Measurements from ENCODE around the gene GUCA2B. TPM values are rescaled to one million over a fixed set of nuclear protein-coding genes. Genes with fewer than 3 reads are reported as not detected.

The GUCA2B gene
- total and polyA plus RNA-seq, 2 of the 4 experiments (the other 2 are of a cell fraction), result not detected

DNA sequence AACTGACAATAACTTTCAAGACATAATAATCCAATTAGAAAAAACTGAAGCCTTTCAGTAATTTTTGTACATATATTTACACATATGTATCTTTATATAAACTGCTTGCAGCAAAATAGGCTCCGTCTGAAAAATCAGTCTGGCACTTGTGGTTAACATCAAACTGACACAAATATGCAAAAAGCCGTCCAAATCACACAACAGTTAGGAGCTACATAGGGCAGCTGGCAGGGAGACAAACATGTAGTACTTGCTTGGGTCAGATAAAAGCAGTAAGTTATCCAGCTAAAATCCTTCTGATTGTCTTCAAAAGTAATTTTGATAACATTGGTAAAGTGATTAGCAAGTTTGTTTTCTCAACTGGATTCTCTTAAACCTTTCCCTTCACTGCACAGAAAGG lies 26.1 kb downstream of the GUCA2B start:
- dilution Hi-C loops (cut with HindIII; ENCODE audit: low sequenced_read_pairs, unreplicated experiment), result no loop called here
- ATAC-seq (ENCODE audit: low read depth) (peak; percentile 45; the same call in 1 of the 2 replicates), DNase-seq (peak; percentile 71)
- Histone ChIP-seq H2AFZ (replicated peaks; ENCODE audit: low read length, poor library complexity) (no peak overlapping the region), H3K27me3 (ENCODE audit: control insufficient read depth, insufficient read depth, low read length) (no peaks in the 10 kb centered on the region), H2AK5ac (ENCODE audit: low read depth, low read length) (no peak overlapping the region), H3K79me1 (ENCODE audit: low read depth in 1 of 2, low read length in 2 of 2) (peaks cover 0 to 8% of the 10 kb centered on the region in 2 experiments; a peak in 2 of 4 replicates), H4K91ac (ENCODE audit: insufficient read depth, low read depth, low read length) (no peak overlapping the region), H4K8ac (ENCODE audit: low read depth in 2 of 2, low read length in 2 of 2) (no peak overlapping the region), H2AK9ac (replicated peaks; ENCODE audit: low read depth, low read length, poor library complexity) (no peak overlapping the region), H3K9me1 (ENCODE audit: insufficient read depth, low read length) (no peaks in the 10 kb centered on the region), H3K18ac (ENCODE audit: low read depth, low read length) (no peak overlapping the region), H3K9ac (ENCODE audit: low read depth, low read length) (no peak overlapping the region), H3K4me1 (ENCODE audit: control insufficient read depth, insufficient read depth, low read length) (peaks cover 6% of the 10 kb centered on the region), H4K5ac (ENCODE audit: low read depth, low read length) (0 out of 2 replicates have a peak overlapping the region, but pooled peaks have one; percentile 51), H3K27ac (ENCODE audit: insufficient read depth, low read length) (no peak overlapping the region), H3K9me3 (ENCODE audit: control insufficient read depth, insufficient read depth, low read length) (no peaks in the 10 kb centered on the region), H3K4ac (ENCODE audit: low read depth, low read length) (no peak overlapping the region), H3K4me2 (ENCODE audit: low read depth, low read length) (peak overlapping the region; percentile 39; the same call in 1 of the 2 replicates), H3K36me3 (ENCODE audit: control insufficient read depth, insufficient read depth, low read length) (peaks cover 14% of the 10 kb centered on the region), H2BK15ac (ENCODE audit: low read depth, low read length) (no peak overlapping the region), H3K4me3 (ENCODE audit: insufficient read depth, low read depth, low read length) (no peak overlapping the region), H2BK20ac (ENCODE audit: low read depth, low read length) (no peak overlapping the region), H4K20me1 (ENCODE audit: insufficient read depth, low read length) (peaks cover 9% of the 10 kb centered on the region; the same call in 1 of the 2 replicates), H3K56ac (ENCODE audit: extremely low read depth, insufficient read depth, low read length) (no peak overlapping the region), H3K23ac (ENCODE audit: low read depth, low read length) (no peak overlapping the region), H3K14ac (replicated peaks; ENCODE audit: low read depth, low read length) (no peak overlapping the region), H2BK5ac (ENCODE audit: low read depth, low read length, poor library complexity, severe bottlenecking) (no peak overlapping the region), H2BK120ac (ENCODE audit: low read depth, low read length) (no peak overlapping the region)
- POLR2A ChIA-PET (ENCODE audit: unreplicated experiment), result no interaction called here
- TF ChIP-seq RCOR1 (IDR thresholded peaks at IDR 0.05; ENCODE audit: insufficient replicate concordance, low read length) (no peak), NFE2L2 (IDR thresholded peaks at IDR 0.05; ENCODE audit: low read depth, low read length) (no peak), RAD21 (IDR thresholded peaks at IDR 0.05; ENCODE audit: low read length) (no peak), POLR2A (IDR thresholded peaks at IDR 0.05; ENCODE audit: low read depth, low read length) (no peak), MXI1 (IDR thresholded peaks at IDR 0.05; ENCODE audit: borderline replicate concordance, low read depth, low read length) (no peak), RFX5 (IDR thresholded peaks at IDR 0.05; ENCODE audit: low read depth, low read length) (no peak), FOS (IDR thresholded peaks at IDR 0.05; ENCODE audit: low read depth, low read length) (no peak), MAFK (IDR thresholded peaks at IDR 0.05; ENCODE audit: low read depth, low read length) (no peak), CEBPB (IDR thresholded peaks at IDR 0.05; ENCODE audit: low read depth, low read length) (no peak), SMC3 (IDR thresholded peaks at IDR 0.05; ENCODE audit: low read depth, low read length) (no peak), CHD1 (IDR thresholded peaks at IDR 0.05; ENCODE audit: low read depth, low read length) (no peak), BHLHE40 (IDR thresholded peaks at IDR 0.05; ENCODE audit: low read depth, low read length) (no peak), MAZ (IDR thresholded peaks at IDR 0.05; ENCODE audit: borderline replicate concordance, low read depth, low read length) (no peak)
- TF ChIP-seq, protein P1, sequence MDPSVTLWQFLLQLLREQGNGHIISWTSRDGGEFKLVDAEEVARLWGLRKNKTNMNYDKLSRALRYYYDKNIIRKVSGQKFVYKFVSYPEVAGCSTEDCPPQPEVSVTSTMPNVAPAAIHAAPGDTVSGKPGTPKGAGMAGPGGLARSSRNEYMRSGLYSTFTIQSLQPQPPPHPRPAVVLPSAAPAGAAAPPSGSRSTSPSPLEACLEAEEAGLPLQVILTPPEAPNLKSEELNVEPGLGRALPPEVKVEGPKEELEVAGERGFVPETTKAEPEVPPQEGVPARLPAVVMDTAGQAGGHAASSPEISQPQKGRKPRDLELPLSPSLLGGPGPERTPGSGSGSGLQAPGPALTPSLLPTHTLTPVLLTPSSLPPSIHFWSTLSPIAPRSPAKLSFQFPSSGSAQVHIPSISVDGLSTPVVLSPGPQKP (IDR thresholded peaks at IDR 0.05; ENCODE audit: borderline replicate concordance, low read depth, low read length), result no peak
- TF ChIP-seq, protein P2, sequence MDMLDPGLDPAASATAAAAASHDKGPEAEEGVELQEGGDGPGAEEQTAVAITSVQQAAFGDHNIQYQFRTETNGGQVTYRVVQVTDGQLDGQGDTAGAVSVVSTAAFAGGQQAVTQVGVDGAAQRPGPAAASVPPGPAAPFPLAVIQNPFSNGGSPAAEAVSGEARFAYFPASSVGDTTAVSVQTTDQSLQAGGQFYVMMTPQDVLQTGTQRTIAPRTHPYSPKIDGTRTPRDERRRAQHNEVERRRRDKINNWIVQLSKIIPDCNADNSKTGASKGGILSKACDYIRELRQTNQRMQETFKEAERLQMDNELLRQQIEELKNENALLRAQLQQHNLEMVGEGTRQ (IDR thresholded peaks at IDR 0.05; ENCODE audit: low read depth, low read length), result no peak
- TF ChIP-seq, protein P3, sequence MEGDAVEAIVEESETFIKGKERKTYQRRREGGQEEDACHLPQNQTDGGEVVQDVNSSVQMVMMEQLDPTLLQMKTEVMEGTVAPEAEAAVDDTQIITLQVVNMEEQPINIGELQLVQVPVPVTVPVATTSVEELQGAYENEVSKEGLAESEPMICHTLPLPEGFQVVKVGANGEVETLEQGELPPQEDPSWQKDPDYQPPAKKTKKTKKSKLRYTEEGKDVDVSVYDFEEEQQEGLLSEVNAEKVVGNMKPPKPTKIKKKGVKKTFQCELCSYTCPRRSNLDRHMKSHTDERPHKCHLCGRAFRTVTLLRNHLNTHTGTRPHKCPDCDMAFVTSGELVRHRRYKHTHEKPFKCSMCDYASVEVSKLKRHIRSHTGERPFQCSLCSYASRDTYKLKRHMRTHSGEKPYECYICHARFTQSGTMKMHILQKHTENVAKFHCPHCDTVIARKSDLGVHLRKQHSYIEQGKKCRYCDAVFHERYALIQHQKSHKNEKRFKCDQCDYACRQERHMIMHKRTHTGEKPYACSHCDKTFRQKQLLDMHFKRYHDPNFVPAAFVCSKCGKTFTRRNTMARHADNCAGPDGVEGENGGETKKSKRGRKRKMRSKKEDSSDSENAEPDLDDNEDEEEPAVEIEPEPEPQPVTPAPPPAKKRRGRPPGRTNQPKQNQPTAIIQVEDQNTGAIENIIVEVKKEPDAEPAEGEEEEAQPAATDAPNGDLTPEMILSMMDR (conservative IDR thresholded peaks at IDR 0.05; ENCODE audit: low read depth, low read length), result no peak
- no TSS peak for BruUV-seq (replicated peaks)
- in situ Hi-C loops (cut with MboI; ENCODE audit: low sequenced_read_pairs), result no loop called here
- intact Hi-C loops (cut with micrococcal nuclease), result loop anchor here (10.0 kb wide), 1 partner anchor 476 kb away; the partner anchor contains the start of gene PPIH
- CTCF ChIA-PET, result no interaction called here
- WGBS, 2 experiments (ENCODE audit: extremely low coverage in 2 of 2, insufficient read length in 1 of 2), result no CpG with 5 or more reads among the region's 2 CpGs

Data from IMR-90 (cell line).